Tibial nerve (tissue), 3 donors: ENCODE data around the gene SLC36A2.

ENCODE experiments used
- CTCF ChIP-seq, 5 experiments: fragments of 200-600 bp in 3 of 5; fragments of 450-650 bp in 2 of 5; sonication (generic) in 3 of 5; IDR thresholded peaks; one replicate each; pipeline ENCODE4 v1.5.1; 2016 to 2019; ENCODE audit warnings: antibody characterized with exemption in 5 of 5, mild to moderate bottlenecking in 3 of 5, moderate library complexity in 2 of 5
- POLR2A ChIP-seq, 2 donors: fragments of 450-650 bp; IDR thresholded peaks; one replicate each; pipeline ENCODE4 v1.6.1; 2017; ENCODE audit warnings: antibody characterized with exemption in 2 of 2, mild to moderate bottlenecking in 2 of 2, moderate library complexity in 2 of 2

DNA sequence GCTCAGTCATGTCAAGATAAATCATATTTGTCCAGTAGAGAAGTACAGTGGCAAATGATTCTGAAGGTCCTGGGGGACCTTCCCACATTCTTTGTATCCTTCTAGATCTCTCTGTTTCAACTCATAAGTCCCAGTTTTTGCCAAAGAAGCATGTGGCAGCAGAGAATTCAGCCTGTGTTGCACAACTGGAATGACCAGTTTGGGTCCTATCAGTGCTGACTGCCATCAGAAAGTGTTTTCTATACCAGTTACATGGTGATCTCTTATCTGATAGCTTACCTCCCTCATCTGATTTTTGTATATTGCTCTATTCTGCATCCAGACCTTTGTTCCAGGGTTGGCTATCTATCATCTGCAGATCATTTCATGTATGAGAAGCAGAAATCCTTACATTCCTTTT lies 72.7 kb downstream of the SLC36A2 start:
- TF ChIP-seq POLR2A (IDR thresholded peaks at IDR 0.05): no peak
- no peak for TF ChIP-seq CTCF (IDR thresholded peaks at IDR 0.05)
